Ovary (tissue), 3 donors: ENCODE data around the gene TEP1.

Experiments
- CTCF ChIP-seq, 3 donors: fragments of 450-650 bp in 2 of 3; fragments of 200-600 bp in 1 of 3; IDR thresholded peaks; one replicate each; pipeline versions ENCODE4 v1.5.1 to v1.8.0; 2016 to 2022; ENCODE audit warnings: antibody characterized with exemption in 3 of 3, mild to moderate bottlenecking in 1 of 3
- EP300 ChIP-seq: sonication (generic); formaldehyde crosslinking; IDR thresholded peaks from one replicate; pipeline ENCODE4 v1.6.1; 2017; ENCODE audit warnings: antibody characterized with exemption
- POLR2A ChIP-seq: fragments of 450-650 bp; IDR thresholded peaks from one replicate; pipeline ENCODE4 v1.6.1; 2017; ENCODE audit warnings: antibody characterized with exemption, mild to moderate bottlenecking, moderate library complexity
- donor health status: DM: no; HTN: no; CAD: no.

GRCh38 chr14:20331053-20331613, 82.2 kb downstream of the TEP1 start:
- TF ChIP-seq POLR2A (no peak), CTCF (IDR thresholded peaks at IDR 0.05) (no peak), EP300 (no peak)
